ENCODE measurements around the gene SESTD1. TPM values are rescaled to one million over a fixed set of nuclear protein-coding genes. Genes with fewer than 3 reads are reported as not detected.

The SESTD1 gene
- total RNA-seq, 1 donor from 2014 or later, result 19.4 TPM

- H2AFZ ChIP-seq (ENCODE audit: low read depth, low read length), result no peak overlapping the region
- no peak overlapping the region for H3K9ac ChIP-seq (ENCODE audit: low read length)
- H3K27me3 ChIP-seq (ENCODE audit: insufficient read depth, low read length), result no peaks in the 10 kb centered on the region
- Mint-ChIP-seq H3K4me1 (ENCODE audit: low read depth, unreplicated experiment) (peaks cover 11% of the 10 kb centered on the region), H3K36me3 (ENCODE audit: low read depth, unreplicated experiment) (no peaks in the 10 kb centered on the region), H3K4me3 (ENCODE audit: unreplicated experiment) (no peak overlapping the region), H3K27me3 (ENCODE audit: low read depth, unreplicated experiment) (no peaks in the 10 kb centered on the region), H3K27ac (ENCODE audit: unreplicated experiment) (no peak overlapping the region), H3K9me3 (ENCODE audit: unreplicated experiment) (no peaks in the 10 kb centered on the region)
- TF ChIP-seq, protein P1, sequence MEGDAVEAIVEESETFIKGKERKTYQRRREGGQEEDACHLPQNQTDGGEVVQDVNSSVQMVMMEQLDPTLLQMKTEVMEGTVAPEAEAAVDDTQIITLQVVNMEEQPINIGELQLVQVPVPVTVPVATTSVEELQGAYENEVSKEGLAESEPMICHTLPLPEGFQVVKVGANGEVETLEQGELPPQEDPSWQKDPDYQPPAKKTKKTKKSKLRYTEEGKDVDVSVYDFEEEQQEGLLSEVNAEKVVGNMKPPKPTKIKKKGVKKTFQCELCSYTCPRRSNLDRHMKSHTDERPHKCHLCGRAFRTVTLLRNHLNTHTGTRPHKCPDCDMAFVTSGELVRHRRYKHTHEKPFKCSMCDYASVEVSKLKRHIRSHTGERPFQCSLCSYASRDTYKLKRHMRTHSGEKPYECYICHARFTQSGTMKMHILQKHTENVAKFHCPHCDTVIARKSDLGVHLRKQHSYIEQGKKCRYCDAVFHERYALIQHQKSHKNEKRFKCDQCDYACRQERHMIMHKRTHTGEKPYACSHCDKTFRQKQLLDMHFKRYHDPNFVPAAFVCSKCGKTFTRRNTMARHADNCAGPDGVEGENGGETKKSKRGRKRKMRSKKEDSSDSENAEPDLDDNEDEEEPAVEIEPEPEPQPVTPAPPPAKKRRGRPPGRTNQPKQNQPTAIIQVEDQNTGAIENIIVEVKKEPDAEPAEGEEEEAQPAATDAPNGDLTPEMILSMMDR (IDR thresholded peaks at IDR 0.05; ENCODE audit: insufficient read depth, low read depth, low read length), result no peak
- no peak for TF ChIP-seq EZH2 (IDR thresholded peaks at IDR 0.05; ENCODE audit: insufficient read depth, low read length)
- H3K4me2 ChIP-seq (ENCODE audit: low read length), result no peak overlapping the region
- no peak overlapping the region for H3K27ac ChIP-seq (ENCODE audit: low read depth, low read length)
- DNase-seq (ENCODE audit: low read depth) (no peak), FAIRE-seq (no peak)
- H4K20me1 ChIP-seq (ENCODE audit: insufficient read depth, low read length), result peaks cover 1% of the 10 kb centered on the region
- H3K79me2 ChIP-seq (ENCODE audit: insufficient read depth, low read length), result peaks cover 39% of the 10 kb centered on the region
- H3K9me3 ChIP-seq (ENCODE audit: insufficient read depth, low read depth, low read length), result no peaks in the 10 kb centered on the region
- peaks cover 13% of the 10 kb centered on the region for H3K4me1 ChIP-seq (ENCODE audit: insufficient read depth, low read length)
- no peaks in the 10 kb centered on the region for H3K36me3 ChIP-seq (ENCODE audit: insufficient read depth, low read length)
- no peak overlapping the region for H3K4me3 ChIP-seq (ENCODE audit: insufficient read depth, low read depth, low read length)
These were observed 29.9 kb downstream of the SESTD1 start for GRCh38 chr2:179234658-179235240.

DNA sequence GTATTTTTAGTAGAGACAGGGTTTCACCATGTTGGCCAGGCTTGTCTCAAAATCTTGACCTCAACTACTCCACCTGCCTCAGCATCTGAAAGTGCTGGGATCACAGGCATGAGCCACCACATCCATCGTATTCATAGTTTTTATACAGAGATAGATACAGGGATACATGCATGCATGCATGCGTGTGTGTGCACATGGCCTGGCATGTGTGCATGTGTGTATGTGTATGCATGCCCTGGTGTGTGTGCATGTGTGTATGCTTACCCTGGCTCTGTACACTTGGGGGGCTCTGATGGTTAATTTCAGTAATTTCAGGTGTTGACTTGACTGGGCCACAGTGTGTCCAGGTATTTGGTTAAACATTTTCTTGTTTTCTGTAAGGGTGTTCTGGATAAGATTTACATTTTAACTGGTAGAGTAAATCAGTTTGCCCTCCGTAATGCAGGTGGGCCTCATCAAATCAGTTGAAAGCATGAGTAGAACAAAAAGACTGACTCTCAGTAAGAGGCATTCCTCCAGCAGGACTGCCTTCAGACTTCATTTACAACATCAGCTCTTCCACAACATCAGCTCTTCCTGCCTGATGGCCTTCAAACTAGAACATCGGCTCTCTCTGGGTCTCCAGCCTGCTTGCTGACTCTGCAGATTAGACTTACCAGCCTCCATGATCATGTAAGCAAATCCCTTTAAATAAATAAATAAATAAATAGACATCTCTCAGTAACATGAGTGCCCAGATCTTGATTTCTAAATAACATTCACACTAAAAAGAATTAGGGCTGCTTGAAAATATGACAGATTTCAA lies 30.8 kb downstream of the SESTD1 start:
- peaks cover 40% of the 10 kb centered on the region for H3K79me2 ChIP-seq (ENCODE audit: insufficient read depth, low read length)
- no peaks in the 10 kb centered on the region for H3K36me3 Mint-ChIP-seq (ENCODE audit: low read depth, unreplicated experiment)
- no peaks in the 10 kb centered on the region for H3K9me3 ChIP-seq (ENCODE audit: insufficient read depth, low read depth, low read length)

More for the DNA sequence above, 30.8 kb downstream of the SESTD1 start:
- Histone ChIP-seq H3K36me3 (ENCODE audit: insufficient read depth, low read length) (no peaks in the 10 kb centered on the region), H3K4me1 (ENCODE audit: insufficient read depth, low read length) (peaks cover 6% of the 10 kb centered on the region), H3K9ac (ENCODE audit: low read length) (no peak overlapping the region), H3K27me3 (ENCODE audit: insufficient read depth, low read length) (no peaks in the 10 kb centered on the region), H3K4me3 (ENCODE audit: insufficient read depth, low read depth, low read length) (no peak overlapping the region), H2AFZ (ENCODE audit: low read depth, low read length) (no peak overlapping the region), H3K4me2 (ENCODE audit: low read length) (no peak overlapping the region), H4K20me1 (ENCODE audit: insufficient read depth, low read length) (no peaks in the 10 kb centered on the region), H3K27ac (ENCODE audit: low read depth, low read length) (no peak overlapping the region)
- H3K4me1 Mint-ChIP-seq (ENCODE audit: low read depth, unreplicated experiment), result peaks cover 7% of the 10 kb centered on the region
- TF ChIP-seq EZH2 (IDR thresholded peaks at IDR 0.05; ENCODE audit: insufficient read depth, low read length), result no peak
- TF ChIP-seq, protein P1 (IDR thresholded peaks at IDR 0.05; ENCODE audit: insufficient read depth, low read depth, low read length), result no peak
- H3K9me3 Mint-ChIP-seq (ENCODE audit: unreplicated experiment), result no peaks in the 10 kb centered on the region
- no peak overlapping the region for H3K27ac Mint-ChIP-seq (ENCODE audit: unreplicated experiment)
- no peaks in the 10 kb centered on the region for H3K27me3 Mint-ChIP-seq (ENCODE audit: low read depth, unreplicated experiment)
- no peak for FAIRE-seq
- H3K4me3 Mint-ChIP-seq (ENCODE audit: unreplicated experiment), result no peak overlapping the region
- DNase-seq (ENCODE audit: low read depth), result no peak
